Omental fat pad (tissue), 4 donors: ENCODE data around the gene CALCR. TPM values are rescaled to one million over a fixed set of nuclear protein-coding genes. Genes with fewer than 3 reads are reported as not detected.
A peak's percentile ranks its signal among the peaks of the same experiment; 100 is the strongest.

ENCODE experiments used
- ATAC-seq: fragments of 150-250 bp; one replicate; pipeline ENCODE4 v1.9.1; 2016; ENCODE audit warnings: mild to moderate bottlenecking, moderate library complexity; ENCODE audit not compliant: low FRiP score
- DNase-seq: peaks from one replicate; pipeline ENCODE4 v3.0.0-alpha.2; 2019; ENCODE audit warnings: low spot score
- small RNA-seq: library from RNA; depleted of rRNA; stranded (forward); fragments of <200 nt; gene quantifications from one replicate; pipeline ENCODE3, GENCODE V24; 2016
- total RNA-seq, 4 donors: library from RNA; depleted of rRNA; stranded (reverse); fragments of >200 nt; gene quantifications; one replicate each; pipeline ENCODE4 v1.1.0, GENCODE V29; 2016
- TF ChIP-seq, protein P1 (sequence below), 3 donors: fragments of 450-650 bp; IDR thresholded peaks; one replicate each; pipeline ENCODE4 v1.5.1; 2016 to 2017; ENCODE audit warnings: antibody characterized with exemption in 3 of 3, mild to moderate bottlenecking in 3 of 3, moderate library complexity in 2 of 3

Gene CALCR
- total RNA-seq, 4 donors from 2014 or later = 0.24 to 0.50 (median 0.28) TPM; not detected in 1

GRCh38 chr7:93392984-93393383 is 181.5 kb downstream of the CALCR start:
- DNase-seq (no peak), ATAC-seq (no peak)
- TF ChIP-seq, protein P1, sequence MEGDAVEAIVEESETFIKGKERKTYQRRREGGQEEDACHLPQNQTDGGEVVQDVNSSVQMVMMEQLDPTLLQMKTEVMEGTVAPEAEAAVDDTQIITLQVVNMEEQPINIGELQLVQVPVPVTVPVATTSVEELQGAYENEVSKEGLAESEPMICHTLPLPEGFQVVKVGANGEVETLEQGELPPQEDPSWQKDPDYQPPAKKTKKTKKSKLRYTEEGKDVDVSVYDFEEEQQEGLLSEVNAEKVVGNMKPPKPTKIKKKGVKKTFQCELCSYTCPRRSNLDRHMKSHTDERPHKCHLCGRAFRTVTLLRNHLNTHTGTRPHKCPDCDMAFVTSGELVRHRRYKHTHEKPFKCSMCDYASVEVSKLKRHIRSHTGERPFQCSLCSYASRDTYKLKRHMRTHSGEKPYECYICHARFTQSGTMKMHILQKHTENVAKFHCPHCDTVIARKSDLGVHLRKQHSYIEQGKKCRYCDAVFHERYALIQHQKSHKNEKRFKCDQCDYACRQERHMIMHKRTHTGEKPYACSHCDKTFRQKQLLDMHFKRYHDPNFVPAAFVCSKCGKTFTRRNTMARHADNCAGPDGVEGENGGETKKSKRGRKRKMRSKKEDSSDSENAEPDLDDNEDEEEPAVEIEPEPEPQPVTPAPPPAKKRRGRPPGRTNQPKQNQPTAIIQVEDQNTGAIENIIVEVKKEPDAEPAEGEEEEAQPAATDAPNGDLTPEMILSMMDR (IDR thresholded peaks at IDR 0.05) = no peak

GRCh38 chr7:93390660-93391059 is 183.9 kb downstream of the CALCR start:
- ATAC-seq (no peak), DNase-seq (no peak)
- TF ChIP-seq, protein P1 (IDR thresholded peaks at IDR 0.05) = no peak

GRCh38 chr7:93382362-93382761 is 192.2 kb downstream of the CALCR start:
- DNase-seq = no peak
- ATAC-seq = no peak
- TF ChIP-seq, protein P1 (IDR thresholded peaks at IDR 0.05) = no peak

DNA sequence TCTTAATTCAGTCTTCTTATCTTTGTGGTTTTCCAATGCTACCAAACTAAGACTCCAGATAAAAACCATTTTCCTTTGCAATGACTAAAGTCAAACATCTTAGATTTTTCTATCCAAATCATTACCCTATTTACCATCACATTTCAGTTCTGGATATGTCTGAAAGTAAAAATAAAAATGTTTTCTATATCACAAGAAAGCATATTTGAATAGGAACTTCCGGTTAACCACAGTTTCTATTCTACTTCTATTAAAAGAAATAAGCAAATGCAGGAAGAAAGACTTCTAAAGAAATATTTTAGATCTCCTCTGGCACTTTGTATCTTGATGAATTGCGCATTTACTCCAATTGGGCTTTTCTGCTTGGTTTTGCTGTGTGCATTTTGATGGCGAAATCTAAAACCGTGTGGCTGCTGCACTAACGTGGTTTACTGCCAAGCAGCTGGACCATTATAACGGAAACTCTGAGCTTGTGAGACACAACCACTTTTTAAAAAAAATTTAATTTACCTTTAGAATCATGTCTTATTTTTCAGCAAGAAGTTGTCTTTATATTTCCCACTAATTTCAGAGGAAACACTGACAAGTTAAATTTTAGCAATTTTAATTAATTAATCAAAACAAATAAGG is 196.3 kb downstream of the CALCR start:
- TF ChIP-seq, protein P1 (IDR thresholded peaks at IDR 0.05) = no peak
- DNase-seq (no peak), ATAC-seq (no peak)

DNA sequence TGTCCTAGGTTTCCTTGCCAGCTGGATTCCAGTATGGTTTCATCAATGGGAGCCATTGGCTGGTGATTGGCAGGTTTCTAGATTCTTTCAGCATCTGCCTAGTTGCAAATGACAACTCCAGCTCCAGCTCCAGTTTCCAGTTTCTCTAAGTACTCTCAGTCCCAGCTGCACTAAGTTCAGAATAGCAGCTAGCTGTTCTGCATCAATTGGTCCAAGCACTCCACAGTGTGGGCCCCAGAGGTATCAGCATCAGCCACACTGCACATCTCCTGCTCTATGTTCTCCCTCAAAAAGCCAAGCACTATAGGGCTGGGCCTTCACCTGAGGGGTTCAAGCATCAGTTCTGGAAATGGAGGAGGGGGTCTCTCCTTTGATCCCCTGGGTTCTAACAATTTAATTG is 198.9 kb downstream of the CALCR start:
- DNase-seq (no peak), ATAC-seq (no peak)
- TF ChIP-seq, protein P1 (IDR thresholded peaks at IDR 0.05) = no peak

Small RNA genes within 50 kb of the gene (small RNA-seq; reads per million reads assigned to genes)
- gene MIR489 = 1.9 reads per million, percentile 37 among the genes with 10 or more reads in this experiment
- gene MIR653 = 0.77 reads per million
